GM12872 (cell line): Measurements from ENCODE around the gene MYBBP1A.

ENCODE experiments used
- CTCF ChIP-seq: IDR thresholded peaks from 3 replicates; pipeline ENCODE4 v1.5.1; 2011; ENCODE audit warnings: low read depth, mild to moderate bottlenecking, low read length, moderate library complexity; ENCODE audit not compliant: insufficient read depth

Gene MYBBP1A

GRCh38 chr17:4560421-4560820 lies 5.2 kb upstream of the MYBBP1A start, which contains the start of gene GGT6:
GGT6 (minus strand) TSS chr17:4560577; CDS start chr17:4560521, 56 bp downstream.
- no peak for TF ChIP-seq CTCF

GRCh38 chr17:4559966-4560365 lies 4.8 kb upstream of the MYBBP1A start:
- TF ChIP-seq CTCF = no peak

GRCh38 chr17:4559139-4559791 lies 4.1 kb upstream of the MYBBP1A start:
- TF ChIP-seq CTCF = no peak

DNA sequence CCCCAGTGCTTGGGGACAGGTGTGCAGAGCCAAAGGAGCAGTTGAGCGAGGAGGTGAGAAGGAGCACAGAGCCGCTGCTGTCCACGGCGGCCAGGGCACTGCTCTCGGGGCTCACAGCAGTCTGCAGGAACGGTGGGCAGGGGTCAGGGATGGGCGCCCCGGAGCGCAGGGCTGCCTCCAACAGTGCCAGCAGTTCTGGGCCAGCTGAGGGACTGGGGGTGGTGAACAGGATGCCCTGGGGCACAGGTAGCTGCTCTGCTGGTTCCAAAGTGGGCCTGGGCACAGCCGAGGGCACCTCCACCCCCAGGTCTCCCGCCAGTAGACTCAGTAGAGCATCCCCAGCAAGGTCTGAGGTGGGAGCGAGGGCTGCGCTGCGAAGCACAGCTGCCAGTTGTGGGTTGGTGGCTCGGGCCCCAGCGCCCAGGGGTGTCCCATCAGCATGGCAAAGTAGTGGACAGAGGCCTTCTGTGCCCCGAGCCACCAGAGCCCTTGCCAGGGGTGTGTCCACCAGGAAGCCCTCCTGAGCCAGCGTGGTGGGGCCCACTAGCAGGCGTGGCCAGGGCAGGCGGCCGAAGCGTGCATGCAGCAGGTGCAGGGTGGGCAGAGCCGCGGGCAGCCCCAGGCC lies 3.3 kb upstream of the MYBBP1A start:
- TF ChIP-seq CTCF = no peak

- TF ChIP-seq CTCF = no peak
Observed at GRCh38 chr17:4557626-4558346, 2.6 kb upstream of the MYBBP1A start.

DNA sequence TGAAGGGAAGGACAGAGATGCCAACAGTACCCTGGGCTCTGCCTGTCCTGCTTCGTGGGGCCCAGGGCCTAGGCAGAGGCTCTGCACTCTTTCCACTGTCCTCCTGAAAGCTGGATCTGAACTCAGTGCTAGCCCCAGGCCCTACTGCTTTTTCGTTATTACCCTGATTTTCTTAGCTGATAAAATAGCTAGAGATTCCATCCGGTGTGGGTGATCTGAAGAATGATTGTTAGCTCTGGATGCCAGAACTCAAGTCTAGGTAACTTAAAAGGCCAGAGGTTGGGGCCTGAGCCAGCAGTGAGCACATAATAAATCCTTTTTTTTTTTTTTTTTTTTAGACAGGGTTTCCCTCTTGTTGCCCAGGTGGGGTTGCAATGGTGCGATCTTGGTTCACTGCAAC lies 1.8 kb upstream of the MYBBP1A start:
- TF ChIP-seq CTCF = no peak

- TF ChIP-seq CTCF = no peak
Observed at GRCh38 chr17:4555873-4556759, 932 bp upstream of the MYBBP1A start.
